Ovary (tissue), 9 donors: ENCODE measurements around the gene INPP5A. TPM values are rescaled to one million over a fixed set of nuclear protein-coding genes. Genes with fewer than 3 reads are reported as not detected.
"Not testable (repeated sequence)": the region's sequence is repeated elsewhere in the genome, so short reads cannot be mapped to it uniquely, and the experiment has no call there.

Source experiments
- DNase-seq, 5 donors: peaks; one replicate each; pipeline ENCODE4 v3.0.0-alpha.2; 2019 to 2020
- H3K27ac ChIP-seq, 2 donors: fragments of 200-600 bp; one replicate each; pipeline versions ENCODE4 v1.5.1 to v1.8.0; 2019 to 2022
- H3K27me3 ChIP-seq: fragments of 200-600 bp; one replicate; pipeline ENCODE4 v1.8.0; 2022
- H3K36me3 ChIP-seq: fragments of 200-600 bp; sonication (generic); one replicate; pipeline ENCODE4 v1.5.1; 2019
- H3K4me1 ChIP-seq: one replicate; pipeline ENCODE4 v1.8.1; 2013; ENCODE audit warnings: mild to moderate bottlenecking, moderate library complexity; ENCODE audit not compliant: insufficient read depth
- H3K4me3 ChIP-seq: fragments of 200-600 bp; sonication (generic); one replicate; pipeline ENCODE4 v1.5.1; 2017
- H3K9me3 ChIP-seq, 2 donors: fragments of 200-600 bp in 1 of 2; sonication (generic) in 1 of 2; one replicate each; pipeline versions ENCODE4 v1.5.1 to v1.8.1; 2013 to 2019; ENCODE audit warnings: mild to moderate bottlenecking in 1 of 2, moderate library complexity in 1 of 2
- EP300 ChIP-seq: sonication (generic); formaldehyde crosslinking; IDR thresholded peaks from one replicate; pipeline ENCODE4 v1.6.1; 2017; ENCODE audit warnings: antibody characterized with exemption
- POLR2A ChIP-seq: fragments of 450-650 bp; IDR thresholded peaks from one replicate; pipeline ENCODE4 v1.6.1; 2017; ENCODE audit warnings: antibody characterized with exemption, mild to moderate bottlenecking, moderate library complexity
- WGBS, 3 donors: extraction: QIAGEN DNeasy Blood & Tissue Kit in 1 of 3; methylation state at CpG; one replicate each; pipeline versions ENCODE4 v1.1.5 to v1.1.7; 2013 to 2017; 5-methylcytosine and 5-hydroxymethylcytosine counted together
- intact Hi-C, 4 donors: fragments of 100-400 bp; cut with DNase I; formaldehyde crosslinking; loops; one replicate each; pipeline versions ENCODE4 v1.11.0 to v1.15.1; 2022 to 2023
- polyA plus RNA-seq, 2 donors: library from polyadenylated mRNA; stranded (reverse); fragments of 200-250 nt in 1 of 2; fragments of 350-450 nt in 1 of 2; fragmentation: Illumina TruSeq in 1 of 2; extraction: RNeasy Lipid Tissue Mini Kit (QIAGEN cat#74804) in 1 of 2; gene quantifications; one replicate each; pipeline ENCODE4 v1.2.3, GENCODE V29; 2013 to 2014
- total RNA-seq, 7 donors: library from RNA; depleted of rRNA in 2 of 7; stranded (reverse); fragments of >200 nt in 2 of 7; fragmentation: NEBNext Ultra II Directional in 3 of 7; extraction: Animal tissue kit (Norgen Biotek cat#: 25700) in 3 of 7; gene quantifications; one replicate each; pipeline versions ENCODE4 v1.1.0 to v1.2.4, GENCODE V29; 2016 to 2023
- TF ChIP-seq, protein P1 (sequence below), 3 donors: fragments of 450-650 bp in 2 of 3; fragments of 200-600 bp in 1 of 3; IDR thresholded peaks; one replicate each; pipeline versions ENCODE4 v1.5.1 to v1.8.0; 2016 to 2022; ENCODE audit warnings: antibody characterized with exemption in 3 of 3, mild to moderate bottlenecking in 1 of 3
- donor health status: DM: no; HTN: no; CAD: no; lungs with moderate emphysema.
- donor health status: DM: no; HTN: no; CAD: no.
- donor health status: Bipolar disorder and iron deficiency.
- donor health status: DM: yes; HTN: yes; CAD: no.
- donor health status: DM: no; HTN: no; CAD: no.
- donor health status: DM: yes; HTN: yes; CAD: no.

INPP5A gene
- total and polyA plus RNA-seq, 9 donors, result 19.8 to 41.2 (median 35.3) TPM

DNA sequence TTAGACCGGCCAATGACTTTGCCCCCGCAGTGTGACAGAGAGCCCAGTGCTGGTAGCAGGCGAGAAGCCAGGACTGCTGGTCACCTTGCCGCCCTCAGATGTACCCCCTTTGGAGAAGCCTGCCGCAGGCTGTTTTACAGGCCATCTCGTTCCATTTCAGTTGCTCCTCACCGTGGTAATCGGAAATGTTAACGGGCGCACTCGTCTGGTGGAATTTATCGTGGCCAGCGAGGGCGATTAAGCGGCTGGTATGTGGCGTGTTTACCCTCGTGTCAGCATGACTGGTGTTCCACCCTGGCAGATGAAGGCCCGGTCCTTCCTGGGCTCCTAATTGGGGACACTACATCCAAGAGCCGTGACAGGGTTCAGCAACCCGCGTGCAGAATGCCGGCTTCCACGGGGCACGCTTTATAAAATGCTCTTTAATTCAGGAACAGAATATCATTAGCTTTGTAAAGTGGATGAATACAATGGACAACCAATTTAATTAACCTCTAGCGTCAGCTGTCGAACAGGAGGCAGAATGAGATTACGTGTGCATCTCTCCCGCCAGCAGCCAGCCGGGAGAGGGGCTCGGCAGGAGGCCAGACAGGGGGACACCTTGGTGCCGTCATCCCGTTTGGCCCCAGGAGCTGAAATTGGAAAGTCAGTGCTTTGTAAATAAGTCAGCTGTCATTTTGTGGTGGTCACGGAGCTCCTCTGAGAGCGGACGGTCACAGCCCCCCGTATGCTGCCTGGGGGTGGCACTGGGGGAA is 140.1 kb downstream of the INPP5A start:
- Histone ChIP-seq H3K36me3 (no peaks in the 10 kb centered on the region), H3K9me3 (no peaks in the 10 kb centered on the region), H3K27me3 (no peaks in the 10 kb centered on the region), H3K4me1 (no peaks in the 10 kb centered on the region), H3K4me3 (no peak overlapping the region), H3K27ac (no peak overlapping the region)
- WGBS, 3 donors, result 93 to 94% (median 94%) methylated on average over 36 of the region's 36 CpGs
- TF ChIP-seq POLR2A, result no peak
- TF ChIP-seq EP300, result no peak
- TF ChIP-seq, protein P1, sequence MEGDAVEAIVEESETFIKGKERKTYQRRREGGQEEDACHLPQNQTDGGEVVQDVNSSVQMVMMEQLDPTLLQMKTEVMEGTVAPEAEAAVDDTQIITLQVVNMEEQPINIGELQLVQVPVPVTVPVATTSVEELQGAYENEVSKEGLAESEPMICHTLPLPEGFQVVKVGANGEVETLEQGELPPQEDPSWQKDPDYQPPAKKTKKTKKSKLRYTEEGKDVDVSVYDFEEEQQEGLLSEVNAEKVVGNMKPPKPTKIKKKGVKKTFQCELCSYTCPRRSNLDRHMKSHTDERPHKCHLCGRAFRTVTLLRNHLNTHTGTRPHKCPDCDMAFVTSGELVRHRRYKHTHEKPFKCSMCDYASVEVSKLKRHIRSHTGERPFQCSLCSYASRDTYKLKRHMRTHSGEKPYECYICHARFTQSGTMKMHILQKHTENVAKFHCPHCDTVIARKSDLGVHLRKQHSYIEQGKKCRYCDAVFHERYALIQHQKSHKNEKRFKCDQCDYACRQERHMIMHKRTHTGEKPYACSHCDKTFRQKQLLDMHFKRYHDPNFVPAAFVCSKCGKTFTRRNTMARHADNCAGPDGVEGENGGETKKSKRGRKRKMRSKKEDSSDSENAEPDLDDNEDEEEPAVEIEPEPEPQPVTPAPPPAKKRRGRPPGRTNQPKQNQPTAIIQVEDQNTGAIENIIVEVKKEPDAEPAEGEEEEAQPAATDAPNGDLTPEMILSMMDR (IDR thresholded peaks at IDR 0.05), result no peak
- peak in 2 of 5 donors; percentile 6 to 26 for DNase-seq
- intact Hi-C loops, result no loop called here

DNA sequence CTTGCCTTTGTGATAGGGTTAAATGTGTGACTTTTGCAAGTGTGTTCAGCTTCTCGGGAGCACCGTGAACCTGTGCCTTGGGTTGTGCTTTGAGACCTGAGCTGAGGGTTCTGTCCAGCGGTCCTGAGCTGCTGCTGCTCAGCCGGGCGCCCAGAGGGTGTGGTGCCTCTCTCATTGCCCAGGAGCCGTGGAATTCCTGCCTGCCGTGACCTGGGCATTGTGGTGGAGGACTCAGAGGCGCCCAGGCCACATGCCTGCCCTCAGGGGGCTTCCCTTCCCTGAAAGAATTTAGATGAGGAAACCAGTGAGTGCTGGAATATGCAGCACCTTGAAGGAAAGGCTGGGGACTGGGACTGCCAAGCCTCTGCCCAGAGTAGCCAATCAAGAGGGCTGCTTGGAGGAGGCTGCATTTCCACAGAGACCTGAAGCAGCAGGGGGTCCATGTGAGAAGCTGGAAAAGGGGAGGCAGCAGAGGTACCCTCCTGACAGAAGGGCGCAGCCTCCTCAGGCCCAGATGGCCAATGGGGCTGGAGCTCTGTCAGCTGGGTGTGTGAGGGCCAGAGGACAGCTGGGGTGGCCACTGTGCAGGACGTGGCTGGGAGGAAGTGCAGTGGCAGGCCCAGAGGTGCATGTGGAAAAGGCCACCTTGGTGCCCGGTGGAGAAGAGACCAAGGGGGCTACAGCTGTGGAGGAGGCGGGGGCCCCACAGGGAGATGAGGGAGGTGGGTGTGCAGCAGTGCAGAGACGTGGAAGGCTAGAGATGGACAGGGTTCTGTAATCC is 141.0 kb downstream of the INPP5A start:
- intact Hi-C loops, result no loop called here
- H3K36me3 ChIP-seq, result no peaks in the 10 kb centered on the region
- no peak overlapping the region for H3K4me3 ChIP-seq
- H3K27me3 ChIP-seq, result no peaks in the 10 kb centered on the region
- no peaks in the 10 kb centered on the region for H3K9me3 ChIP-seq
- H3K4me1 ChIP-seq, result no peaks in the 10 kb centered on the region
- 86 to 92% (median 91%) methylated on average over 13 of the region's 13 CpGs for WGBS, 3 donors
- H3K27ac ChIP-seq, result no peak overlapping the region
- DNase-seq, result peak in 2 of 5 donors; percentile 9 to 17
- TF ChIP-seq, protein P1 (IDR thresholded peaks at IDR 0.05), result no peak
- TF ChIP-seq POLR2A (no peak), EP300 (no peak)

DNA sequence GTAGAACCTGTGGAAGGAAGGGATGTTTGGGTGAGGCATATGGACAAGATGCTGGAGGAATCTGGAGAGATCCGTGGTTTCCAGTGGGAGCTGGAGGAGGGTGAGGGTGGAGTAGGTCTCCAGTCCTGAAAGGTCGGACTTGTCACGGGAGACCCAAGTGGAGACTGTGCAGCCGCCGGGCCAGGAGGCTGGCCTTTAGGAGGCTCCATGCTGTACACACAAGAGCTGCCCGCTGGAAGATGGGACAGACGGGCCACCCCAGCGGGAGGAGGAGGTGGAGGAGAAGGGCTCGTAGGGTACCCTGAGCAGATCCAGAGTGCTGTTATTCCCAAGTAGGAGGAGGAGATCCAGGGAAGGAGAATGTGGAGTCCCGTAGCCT is 141.6 kb downstream of the INPP5A start:
- no peaks in the 10 kb centered on the region for H3K4me1 ChIP-seq
- H3K27ac ChIP-seq, result no peak overlapping the region
- WGBS, 3 donors, result 94 to 96% (median 95%) methylated on average over 10 of the region's 10 CpGs
- peak in 2 of 5 donors; percentile 5 to 19 for DNase-seq
- TF ChIP-seq EP300, result no peak
- no peak for TF ChIP-seq POLR2A
- TF ChIP-seq, protein P1 (IDR thresholded peaks at IDR 0.05), result no peak
- no peaks in the 10 kb centered on the region for H3K27me3 ChIP-seq
- H3K4me3 ChIP-seq, result no peak overlapping the region
- H3K9me3 ChIP-seq, result no peaks in the 10 kb centered on the region
- no peaks in the 10 kb centered on the region for H3K36me3 ChIP-seq
- intact Hi-C loops, result no loop called here

DNA sequence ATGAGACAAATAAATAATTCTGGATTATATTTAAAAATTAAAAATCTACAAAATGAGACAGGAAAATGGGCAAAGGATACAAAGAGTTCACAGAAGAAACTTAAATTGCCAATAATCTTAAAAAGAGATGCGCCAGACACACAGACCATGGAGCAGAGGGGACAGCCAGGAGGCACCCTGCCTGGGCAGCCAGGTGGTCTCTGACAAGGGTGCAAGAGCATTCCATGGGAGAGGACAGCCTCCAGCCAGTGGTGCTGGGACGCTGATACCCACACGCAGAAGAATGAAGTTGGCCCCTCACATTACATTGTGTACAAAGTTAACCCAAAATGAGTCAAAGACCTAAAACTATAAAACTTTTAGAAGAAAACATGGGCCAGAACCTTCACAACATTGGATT is 142.1 kb downstream of the INPP5A start:
- 94 to 97% (median 95%) methylated on average over 3 of the region's 3 CpGs for WGBS, 3 donors
- Histone ChIP-seq H3K4me3 (no peak overlapping the region), H3K9me3 (no peaks in the 10 kb centered on the region), H3K36me3 (no peaks in the 10 kb centered on the region), H3K4me1 (no peaks in the 10 kb centered on the region), H3K27me3 (no peaks in the 10 kb centered on the region), H3K27ac (no peak overlapping the region)
- TF ChIP-seq, protein P1 (IDR thresholded peaks at IDR 0.05), result no peak
- TF ChIP-seq POLR2A (no peak), EP300 (no peak)
- DNase-seq, result peak in 1 of 5 donors; percentile 5
- intact Hi-C loops, result no loop called here

DNA sequence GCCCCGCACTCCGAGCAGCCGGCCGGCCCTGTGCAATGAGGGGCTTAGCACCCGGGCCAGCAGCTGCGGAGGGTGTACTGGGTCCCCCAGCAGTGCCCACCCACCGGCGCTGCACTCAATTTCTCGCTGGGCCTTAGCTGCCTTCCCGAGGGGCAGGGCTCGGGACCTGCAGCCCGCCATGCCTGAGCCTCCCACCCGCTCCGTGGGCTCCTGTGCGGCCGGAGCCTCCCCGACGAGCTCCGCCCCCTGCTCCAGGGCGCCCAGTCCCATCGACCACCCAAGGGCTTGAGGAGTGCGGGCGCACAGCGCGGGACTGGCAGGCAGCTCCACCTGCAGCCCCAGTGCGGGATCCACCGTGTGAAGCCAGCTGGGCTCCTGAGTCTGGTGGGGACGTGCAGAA is 143.2 kb downstream of the INPP5A start:
- H3K27ac ChIP-seq, H3K4me3 ChIP-seq, H3K4me1 ChIP-seq, H3K27me3 ChIP-seq, intact Hi-C loops, H3K9me3 ChIP-seq, H3K36me3 ChIP-seq: not testable (repeated sequence)
- 56 to 94% (median 90%) methylated on average over 1 to 23 of the region's 28 CpGs for WGBS, 3 donors
- peak in 2 of 5 donors; percentile 7 to 17 for DNase-seq
